HG03442 (cell line): ENCODE data around the gene KIF26B.

ENCODE experiments used
- ATAC-seq: cut with Tn5 transposase; IDR thresholded peaks from one replicate; pipeline ENCODE4 v1.9.1; 2021; ENCODE audit warnings: mild to moderate bottlenecking, moderate library complexity; ENCODE audit not compliant: unreplicated experiment

Gene KIF26B

GRCh38 chr1:245168906-245169305 lies 14.1 kb downstream of the KIF26B start:
- no peak for ATAC-seq

- no peak for ATAC-seq
Measured at GRCh38 chr1:245169376-245169775, 14.6 kb downstream of the KIF26B start.

GRCh38 chr1:245172026-245172425 lies 17.2 kb downstream of the KIF26B start:
- no peak for ATAC-seq

- ATAC-seq, result no peak
Measured at GRCh38 chr1:245172829-245173228, 18.0 kb downstream of the KIF26B start.

GRCh38 chr1:245173446-245174211 lies 18.8 kb downstream of the KIF26B start:
- no peak for ATAC-seq

- no peak for ATAC-seq
Measured at GRCh38 chr1:245177071-245177900, 22.5 kb downstream of the KIF26B start.

- no peak for ATAC-seq
Measured at GRCh38 chr1:245179706-245180105, 24.9 kb downstream of the KIF26B start.

- no peak for ATAC-seq
Measured at GRCh38 chr1:245180496-245181157, 25.8 kb downstream of the KIF26B start.

- ATAC-seq, result no peak
Measured at GRCh38 chr1:245181158-245181517, 26.4 kb downstream of the KIF26B start.

GRCh38 chr1:245182028-245182427 lies 27.2 kb downstream of the KIF26B start:
- ATAC-seq, result no peak

- no peak for ATAC-seq
Measured at GRCh38 chr1:245183429-245183828, 28.6 kb downstream of the KIF26B start.

- ATAC-seq, result no peak
Measured at GRCh38 chr1:245184779-245185178, 30.0 kb downstream of the KIF26B start.

GRCh38 chr1:245188403-245188802 lies 33.6 kb downstream of the KIF26B start:
- no peak for ATAC-seq

GRCh38 chr1:245195398-245195797 lies 40.6 kb downstream of the KIF26B start:
- no peak for ATAC-seq

GRCh38 chr1:245197121-245197520 lies 42.3 kb downstream of the KIF26B start:
- ATAC-seq, result no peak

- no peak for ATAC-seq
Measured at GRCh38 chr1:245197911-245198379, 43.2 kb downstream of the KIF26B start.

- ATAC-seq, result no peak
Measured at GRCh38 chr1:245198748-245199516, 44.1 kb downstream of the KIF26B start.

- no peak for ATAC-seq
Measured at GRCh38 chr1:245200146-245200545, 45.4 kb downstream of the KIF26B start.

GRCh38 chr1:245201201-245201600 lies 46.4 kb downstream of the KIF26B start:
- ATAC-seq, result no peak

- ATAC-seq, result no peak
Measured at GRCh38 chr1:245201827-245202226, 47.0 kb downstream of the KIF26B start.

GRCh38 chr1:245205396-245205795 lies 50.6 kb downstream of the KIF26B start:
- no peak for ATAC-seq
